Neural cell (in vitro differentiated cells): ENCODE data around the gene RBM20.

Experiments
- CTCF ChIP-seq: fragments of 450-650 bp; IDR thresholded peaks from 2 replicates; pipeline ENCODE4 v1.5.1; 2014; ENCODE audit warnings: antibody characterized with exemption, mild to moderate bottlenecking, moderate library complexity; ENCODE audit not compliant: poor library complexity, severe bottlenecking
- EP300 ChIP-seq: fragments of 450-650 bp; conservative IDR thresholded peaks from 2 replicates; pipeline ENCODE4 v1.6.1; 2014; ENCODE audit warnings: antibody characterized with exemption, mild to moderate bottlenecking, moderate library complexity; ENCODE audit not compliant: poor library complexity, severe bottlenecking
- POLR2AphosphoS5 ChIP-seq: IDR thresholded peaks from 2 replicates; pipeline ENCODE4 v1.6.1; 2012

GRCh38 chr10:110778211-110778610, 134.1 kb downstream of the RBM20 start:
- TF ChIP-seq CTCF = no peak
- TF ChIP-seq EP300 = no peak
- no peak for TF ChIP-seq POLR2AphosphoS5
